HepG2 (cell line): Measurements from ENCODE around the gene GNA15. TPM values are rescaled to one million over a fixed set of nuclear protein-coding genes. Genes with fewer than 3 reads are reported as not detected.

Source experiments
- ATAC-seq: fragments of 200-7000 bp; cut with Tn5 transposase; 3 replicates; pipeline ENCODE4 v1.9.1; 2020; ENCODE audit warnings: mild to moderate bottlenecking, moderate library complexity
- BruUV-seq: library from RNA; stranded (reverse); fragments of 400-500 nt; replicated peaks from 2 replicates; lab custom pipeline; 2021; lab: Mats Ljungman, UMichigan
- CTCF ChIA-PET: fragments of 300-600 bp; formaldehyde crosslinking; extraction: SDS; loops from one replicate; lab custom pipeline; 2021; ENCODE audit warnings: low total read pairs, inconsistent platforms, low intra/inter-chr PET ratio; lab: Yijun Ruan, JAX
- POLR2A ChIA-PET: fragments of 350-600 bp; sonication (Branson Sonifier 250); formaldehyde crosslinking; loops from one replicate; lab custom pipeline; 2020; ENCODE audit warnings: antibody characterized with exemption, inconsistent platforms; lab: Yijun Ruan, JAX
- DNase-seq: peaks from one replicate; pipeline ENCODE4 v3.0.0-alpha.2; 2015; ENCODE audit warnings: low spot score
- FAIRE-seq: peaks from 3 replicates; lab custom pipeline; 2011; peaks lifted over from hg19 to GRCh38; lab: Jason Lieb, UNC
- H2AFZ ChIP-seq: one replicate; pipeline ENCODE4 v1.6.1; 2011; ENCODE audit warnings: low read length, inconsistent platforms
- H3K27ac ChIP-seq: fragments of 300-600 bp; 3 replicates; pipeline ENCODE4 v1.8.0; 2011; ENCODE audit warnings: mixed run types, mild to moderate bottlenecking, mixed read lengths, low read length, inconsistent platforms; ENCODE audit not compliant: insufficient read depth; ENCODE audit errors: extremely low read length
- H3K27me3 ChIP-seq, 2 experiments: fragments of 200-600 bp in 1 of 2; 2 replicates in 1 of 2; 3 replicates in 1 of 2; pipeline versions ENCODE4 v1.6.0 to v1.8.0; 2011; ENCODE audit warnings: low read length in 2 of 2, mild to moderate bottlenecking in 2 of 2, moderate library complexity in 2 of 2, inconsistent platforms in 1 of 2; ENCODE audit not compliant: insufficient read depth in 2 of 2, control insufficient read depth in 1 of 2
- H3K36me3 ChIP-seq, 2 experiments: fragments of 200-600 bp in 1 of 2; replicated peaks in 1 of 2; 2 replicates in 1 of 2; 3 replicates in 1 of 2; pipeline versions ENCODE4 v1.5.1 to v1.8.0; 2011; ENCODE audit warnings: low read length in 2 of 2, inconsistent platforms in 1 of 2; ENCODE audit not compliant: insufficient read depth in 2 of 2, control insufficient read depth in 1 of 2
- H3K4me1 ChIP-seq: 2 replicates; pipeline ENCODE4 v1.5.1; 2012; ENCODE audit warnings: low read length, inconsistent platforms; ENCODE audit not compliant: insufficient read depth
- H3K4me2 ChIP-seq: 2 replicates; pipeline ENCODE4 v1.6.0; 2011; ENCODE audit warnings: low read depth, low read length, inconsistent platforms
- H3K4me3 ChIP-seq, 3 experiments: fragments of 200-600 bp in 1 of 3; sonication (generic), shearing (Covaris generic) in 1 of 3; replicated peaks in 1 of 3; 2 replicates each; pipeline ENCODE4 v1.5.1; 2011 to 2016; ENCODE audit warnings: low read length in 3 of 3, inconsistent platforms in 2 of 3, low read depth in 2 of 3, mild to moderate bottlenecking in 2 of 3, control low read depth in 1 of 3, mixed read lengths in 1 of 3; ENCODE audit not compliant: insufficient read depth in 1 of 3
- H3K79me2 ChIP-seq: one replicate; pipeline ENCODE4 v1.6.1; 2011; ENCODE audit warnings: low read length, inconsistent platforms; ENCODE audit not compliant: insufficient read depth
- H3K9ac ChIP-seq: 2 replicates; pipeline ENCODE4 v1.6.0; 2011; ENCODE audit warnings: mild to moderate bottlenecking, low read depth, low read length, inconsistent platforms; ENCODE audit not compliant: insufficient read depth
- H3K9me3 ChIP-seq: 2 replicates; pipeline ENCODE4 v1.5.1; 2012; ENCODE audit warnings: mild to moderate bottlenecking, low read length
- H4K20me1 ChIP-seq: 2 replicates; pipeline ENCODE4 v1.6.0; 2011; ENCODE audit warnings: inconsistent platforms, mild to moderate bottlenecking, low read length, moderate library complexity; ENCODE audit not compliant: insufficient read depth
- AGO2 ChIP-seq: fragments of 200-400 bp; formaldehyde crosslinking; optimal IDR thresholded peaks from 2 replicates; pipeline ENCODE3; 2017; ENCODE audit warnings: mild to moderate bottlenecking, low read depth, low read length, moderate library complexity
- HOXA3 ChIP-seq: sonication (generic); formaldehyde crosslinking; IDR thresholded peaks from 2 replicates; pipeline ENCODE4 v1.5.0; 2020; ENCODE audit warnings: missing genetic modification reagents
- HOXA5 ChIP-seq: sonication (generic); formaldehyde crosslinking; IDR thresholded peaks from 2 replicates; pipeline ENCODE4 v1.4.0; 2020; ENCODE audit warnings: missing genetic modification reagents
- MEF2D ChIP-seq: sonication (generic); formaldehyde crosslinking; IDR thresholded peaks from 2 replicates; pipeline ENCODE4 v1.5.1; 2020; ENCODE audit warnings: mild to moderate bottlenecking, missing genetic modification reagents
- MEIS2 ChIP-seq: sonication (generic); formaldehyde crosslinking; IDR thresholded peaks from 2 replicates; pipeline ENCODE4 v1.9.0; 2021; ENCODE audit warnings: mild to moderate bottlenecking, missing genetic modification reagents
- ZNF275 ChIP-seq: sonication (generic); formaldehyde crosslinking; IDR thresholded peaks from 2 replicates; pipeline ENCODE4 v1.8.0; 2022; ENCODE audit warnings: missing genetic modification reagents, mild to moderate bottlenecking, inconsistent platforms, borderline replicate concordance
- ZNF577 ChIP-seq: sonication (generic); formaldehyde crosslinking; IDR thresholded peaks from 2 replicates; pipeline ENCODE4 v1.4.0; 2020; ENCODE audit warnings: mild to moderate bottlenecking, low read depth, missing genetic modification reagents, borderline replicate concordance
- WGBS: methylation state at CpG from one replicate; pipeline ENCODE4 v1.1.6; 2017; ENCODE audit warnings: low lambda C conversion rate; 5-methylcytosine and 5-hydroxymethylcytosine counted together
- in situ Hi-C: cut with HindIII; loops from 2 replicates; pipeline ENCODE4 v1.10.0; 2017; ENCODE audit warnings: low pct_unique_long_range_greater_than_20kb; ENCODE audit not compliant: extremely low pct_ligation_motif_present
- intact Hi-C: fragments of 100-400 bp; cut with micrococcal nuclease; formaldehyde crosslinking; loops from one replicate; pipeline ENCODE4 v1.10.0; 2022; ENCODE audit not compliant: unreplicated experiment
- polyA plus RNA-seq, 8 experiments: library from polyadenylated mRNA; depleted of rRNA in 3 of 8; stranded (reverse) in 7 of 8; unstranded in 1 of 8; fragments of >200 nt; fragmentation: Illumina TruSeq in 4 of 8; extraction: Trizol in 4 of 8; gene quantifications; 2 replicates each; pipeline versions ENCODE4 v1.2.1 to v1.2.3, GENCODE V29; 2011 to 2016; ENCODE audit warnings: low read depth in 4 of 8, missing spikeins in 1 of 8, mixed read lengths in 1 of 8; ENCODE audit not compliant: insufficient read depth in 1 of 8
- total RNA-seq, 5 experiments: library from RNA; depleted of rRNA; stranded (reverse); fragments of >200 nt; fragmentation: Illumina TruSeq; extraction: Trizol; gene quantifications; 2 replicates each; pipeline ENCODE4 v1.2.3, GENCODE V29; 2016; ENCODE audit warnings: low read depth in 1 of 5

Gene GNA15
- total and polyA plus RNA-seq, 2 of the 13 experiments (the other 11 are each of a cell fraction or from before 2014, with no cell fraction given) = not detected

GRCh38 chr19:3178377-3178972 lies 42.6 kb downstream of the GNA15 start, which contains the start of gene S1PR4:
Gene S1PR4, plus strand, starts transcription at chr19:3178769. Its CDS starts 24 bp downstream, at chr19:3178793.
- no peak within 1 kb of the TSS for H3K27ac ChIP-seq
- no peak within 1 kb of the TSS for H3K4me3 ChIP-seq
- FAIRE-seq = no peak
- no peak within 1 kb of the TSS for H3K9ac ChIP-seq
- BruUV-seq = no TSS peak
- H4K20me1 ChIP-seq = no peaks in the 10 kb centered on the region
- H2AFZ ChIP-seq = no peak within 1 kb of the TSS
- no peak for DNase-seq
- H3K4me1 ChIP-seq = peaks cover 15% of the 10 kb centered on the region
- H3K9me3 ChIP-seq = no peaks in the 10 kb centered on the region
- H3K4me2 ChIP-seq = no peak within 1 kb of the TSS
- H3K79me2 ChIP-seq = no peaks in the 10 kb centered on the region
- no peak for ATAC-seq
- 74% methylated on average over 11 of the region's 42 CpGs for WGBS
- in situ Hi-C loops (no loop called here), intact Hi-C loops (no loop called here)
- CTCF ChIA-PET = no interaction called here
- H3K27me3 ChIP-seq = no peaks in the 10 kb centered on the region
- POLR2A ChIA-PET = no interaction called here
- TF ChIP-seq AGO2 (peak; percentile 1), ZNF275 (CRISPR knock-in tag) (no peak), MEF2D (no peak), ZNF577 (CRISPR knock-in tag) (no peak)
- H3K36me3 ChIP-seq = no peaks in the 10 kb centered on the region

- in situ Hi-C loops = no loop called here
- H4K20me1 ChIP-seq = no peaks in the 10 kb centered on the region
- BruUV-seq = no TSS peak
- ATAC-seq = peak; percentile 43
- no peaks in the 10 kb centered on the region for H3K79me2 ChIP-seq
- TF ChIP-seq HOXA5 (CRISPR knock-in tag) (no peak), HOXA3 (CRISPR knock-in tag) (0 out of 2 replicates have a peak, but pooled peaks have one; percentile 4), MEIS2 (no peak)
- WGBS = 89% methylated on average over 17 of the region's 52 CpGs
- H3K4me2 ChIP-seq = no peak overlapping the region
- no peaks in the 10 kb centered on the region for H3K9me3 ChIP-seq
- intact Hi-C loops = no loop called here
- no peak overlapping the region for H3K27ac ChIP-seq
- no peaks in the 10 kb centered on the region for H3K27me3 ChIP-seq
- peaks cover 16% of the 10 kb centered on the region for H3K4me1 ChIP-seq
- H3K9ac ChIP-seq = no peak overlapping the region
- ChIA-PET POLR2A (no interaction called here), CTCF (no interaction called here)
- H2AFZ ChIP-seq = no peak overlapping the region
- no peaks in the 10 kb centered on the region for H3K36me3 ChIP-seq
- DNase-seq = no peak
- H3K4me3 ChIP-seq = no peak overlapping the region
- no peak for FAIRE-seq
Measured at GRCh38 chr19:3178973-3179738, 43.3 kb downstream of the GNA15 start.
